ENCODE data around the gene KCNK17.
"Not testable (repeated sequence)": the region's sequence is repeated elsewhere in the genome, so short reads cannot be mapped to it uniquely, and the experiment has no call there.

KCNK17 gene

DNA sequence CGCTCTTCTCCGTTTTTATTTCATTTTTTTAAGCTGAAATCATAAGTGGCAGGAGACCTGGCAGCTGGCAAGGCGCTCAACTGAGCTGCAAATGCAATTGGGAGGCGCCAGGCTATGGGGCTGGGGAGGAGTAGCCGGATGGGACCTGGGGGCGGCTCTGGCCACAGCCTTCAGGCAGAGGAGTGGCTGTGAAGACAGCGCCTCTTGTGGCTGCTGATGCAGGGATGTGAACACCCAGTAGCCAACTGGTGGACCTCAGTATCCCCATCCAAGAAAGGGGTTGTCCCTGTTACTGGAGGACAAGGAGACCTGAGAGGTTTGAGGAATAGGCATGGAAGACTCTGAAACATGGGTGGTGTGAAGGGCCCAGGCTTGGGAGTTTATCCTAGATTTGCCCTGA lies 12.6 kb downstream of the KCNK17 start:
- no peak for DNase-seq

DNA sequence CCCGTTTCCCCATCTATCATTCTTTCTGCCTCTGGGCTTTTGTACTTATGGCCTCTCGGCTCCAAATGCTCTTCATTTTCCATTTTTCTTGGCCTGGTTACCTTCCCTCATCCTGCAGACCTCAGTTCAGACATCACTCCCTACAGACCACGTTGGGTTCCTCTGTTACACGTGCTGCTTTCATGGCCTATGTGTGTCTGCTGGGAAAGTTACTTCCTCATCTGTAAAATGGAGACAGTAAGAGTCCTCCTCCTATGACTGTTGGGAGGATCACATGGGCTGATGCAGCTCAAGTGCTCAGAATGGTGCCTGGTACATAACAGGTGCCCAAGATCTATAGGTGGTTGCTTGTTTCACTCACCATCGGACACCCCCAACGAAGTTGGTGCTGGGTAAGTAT lies 13.5 kb downstream of the KCNK17 start:
- DNase-seq, result no peak

DNA sequence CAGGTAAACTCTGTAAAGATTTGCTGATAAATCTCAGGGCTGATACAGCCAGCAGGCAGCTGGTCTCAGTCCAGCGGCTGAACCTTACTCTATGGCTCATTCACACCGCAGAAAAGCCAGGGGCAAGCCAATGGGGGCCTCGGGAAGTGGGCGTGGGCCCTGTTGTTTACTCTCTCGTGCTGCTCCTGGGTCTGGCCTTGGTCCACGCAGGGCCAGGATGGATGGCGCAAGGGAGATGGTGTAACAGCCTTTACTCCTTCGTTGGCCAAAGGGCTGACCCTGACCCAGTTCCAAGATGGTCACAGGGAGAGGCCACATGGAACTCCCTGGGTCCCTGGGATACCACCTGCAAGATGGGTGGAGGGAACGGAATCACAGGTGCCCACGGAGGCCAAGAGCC lies 16.2 kb downstream of the KCNK17 start:
- DNase-seq, result no peak

DNA sequence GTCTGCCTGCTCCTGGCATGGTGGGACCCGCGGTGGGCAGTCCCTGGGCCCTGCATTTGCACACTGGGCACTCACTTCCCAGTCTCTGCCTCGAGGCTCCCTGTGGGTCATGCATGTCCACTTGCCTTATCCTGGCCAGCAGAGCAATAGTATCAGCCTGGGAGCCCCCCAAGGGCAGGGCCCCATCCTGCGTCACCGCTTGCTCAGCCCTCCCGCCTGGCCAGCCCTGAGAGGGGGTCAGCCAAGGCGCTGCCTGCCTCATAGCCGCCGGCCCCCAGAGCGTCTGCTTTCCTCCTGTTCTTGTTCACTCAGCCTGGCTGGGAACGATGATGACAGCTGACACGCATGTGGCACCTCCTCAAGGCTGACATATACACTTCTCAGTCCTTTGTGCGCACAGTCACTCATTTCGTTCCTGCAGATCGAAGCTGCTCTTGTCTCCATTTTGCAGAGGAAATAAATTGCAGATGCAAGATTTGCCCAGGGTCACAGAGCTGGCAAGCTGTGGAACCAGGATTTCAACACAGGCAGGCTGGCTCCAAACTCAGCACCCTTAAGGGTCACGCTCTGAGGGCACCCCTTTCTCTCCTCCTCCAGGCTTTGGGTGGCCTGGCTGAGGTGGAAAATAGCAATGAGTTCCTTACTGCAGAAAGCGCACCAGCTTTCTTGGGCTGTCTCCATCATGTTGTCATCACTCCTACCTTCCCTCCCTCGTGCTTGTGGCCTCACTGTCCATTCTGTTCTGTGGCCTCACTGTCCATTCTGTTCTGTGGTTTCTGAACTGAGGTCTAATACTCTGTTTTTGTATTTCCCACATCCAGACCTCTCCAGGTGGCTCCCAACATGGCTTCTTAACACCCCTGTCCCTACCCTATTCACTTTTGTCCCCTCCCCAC lies 17.2 kb downstream of the KCNK17 start:
- DNase-seq, result no peak

DNA sequence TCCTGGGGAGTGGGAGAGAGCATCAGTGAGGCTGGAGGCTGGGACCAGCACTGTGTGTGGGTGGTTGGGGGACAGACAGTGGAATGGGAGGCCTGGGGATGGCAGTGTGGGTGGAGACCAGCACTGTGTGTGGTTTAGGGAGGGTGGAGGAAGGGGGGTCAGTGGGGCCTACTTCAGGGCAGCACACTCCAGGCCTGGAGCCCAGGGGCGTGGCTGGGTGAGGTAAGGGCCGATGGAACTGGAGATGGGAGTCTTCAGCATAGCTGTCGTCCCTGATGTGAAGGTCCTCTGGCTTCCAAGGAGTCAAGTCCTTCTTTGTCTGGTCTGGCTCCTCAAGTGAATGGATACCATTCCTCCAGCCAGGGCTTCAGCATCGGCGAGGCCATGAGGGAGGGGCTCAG lies 18.6 kb downstream of the KCNK17 start:
- DNase-seq, result no peak

DNA sequence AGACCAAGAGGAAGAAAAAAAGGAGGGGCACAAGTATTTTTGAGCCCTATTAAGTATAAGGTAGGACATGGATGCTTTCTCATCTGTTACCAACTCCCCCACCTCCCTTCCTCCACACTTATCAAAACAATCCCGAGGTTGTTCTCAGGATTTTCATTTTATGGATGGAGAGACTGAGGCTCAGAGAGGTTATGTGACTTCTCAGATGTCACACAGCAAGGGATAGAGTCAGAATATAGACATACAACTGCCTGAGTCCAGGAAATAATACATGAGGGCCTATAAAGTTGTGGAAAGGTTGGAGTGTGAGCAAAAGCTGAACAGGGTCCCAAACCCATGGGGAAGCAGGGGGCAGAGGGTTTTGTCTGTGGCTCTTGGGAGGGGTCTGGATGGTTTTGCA lies 19.3 kb downstream of the KCNK17 start:
- no peak for DNase-seq

DNA sequence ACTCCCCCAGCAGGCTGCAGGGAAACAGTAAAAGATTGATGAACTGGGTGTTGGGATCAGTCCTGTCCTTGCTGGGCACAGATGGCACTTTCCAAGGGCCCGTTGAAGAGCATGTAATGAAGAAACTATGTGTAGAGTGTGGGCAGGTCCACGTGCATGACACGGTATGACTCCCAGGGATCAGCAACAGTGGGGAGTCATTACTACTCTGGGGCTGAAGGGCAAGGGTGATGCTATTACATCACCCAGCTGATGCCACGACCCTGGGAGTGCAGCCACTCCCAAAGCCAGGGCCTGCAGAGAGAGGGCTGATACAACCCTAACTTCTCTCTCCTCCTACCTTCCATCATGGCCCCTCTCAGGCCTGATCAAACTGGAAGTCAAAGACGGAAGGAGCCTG lies 20.1 kb downstream of the KCNK17 start:
- DNase-seq, result no peak

DNA sequence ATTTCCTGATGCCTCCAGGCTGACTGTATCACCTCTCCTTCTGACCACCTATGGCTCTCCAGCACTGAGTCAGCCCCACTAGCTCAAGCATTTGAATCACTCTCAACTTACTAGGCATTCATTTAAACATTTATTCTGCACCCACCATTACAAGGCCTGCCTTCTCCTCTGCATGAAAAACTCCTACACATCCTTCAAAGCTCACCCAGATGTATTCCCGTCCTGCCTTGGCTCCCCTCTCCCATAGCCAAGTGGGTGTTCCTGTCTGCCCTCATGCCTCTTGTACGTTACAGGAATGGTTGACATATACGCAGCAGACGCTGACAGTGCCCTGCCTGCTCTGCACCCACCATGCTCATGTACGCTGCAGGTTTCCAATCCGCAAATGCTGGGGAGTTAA lies 21.6 kb downstream of the KCNK17 start:
- DNase-seq, result no peak

DNA sequence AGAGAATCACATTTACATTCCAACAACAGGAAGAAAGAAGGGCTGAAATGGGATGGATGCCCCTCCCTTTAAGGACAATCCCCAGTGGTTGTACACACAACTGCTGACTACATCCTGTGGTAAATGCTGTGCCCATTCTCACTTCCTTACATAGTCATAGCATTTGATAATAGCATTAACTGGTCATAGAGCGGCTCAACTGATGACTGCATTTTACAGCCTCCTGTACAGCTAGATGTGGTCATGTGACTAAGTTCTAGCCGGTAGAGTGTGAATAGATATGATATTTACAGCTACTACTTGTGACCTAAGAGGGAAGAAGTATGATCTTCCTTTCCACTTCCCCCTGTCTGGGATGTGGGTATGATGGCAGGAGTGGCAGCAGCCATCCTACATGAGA lies 24.7 kb downstream of the KCNK17 start:
- DNase-seq, result no peak

DNA sequence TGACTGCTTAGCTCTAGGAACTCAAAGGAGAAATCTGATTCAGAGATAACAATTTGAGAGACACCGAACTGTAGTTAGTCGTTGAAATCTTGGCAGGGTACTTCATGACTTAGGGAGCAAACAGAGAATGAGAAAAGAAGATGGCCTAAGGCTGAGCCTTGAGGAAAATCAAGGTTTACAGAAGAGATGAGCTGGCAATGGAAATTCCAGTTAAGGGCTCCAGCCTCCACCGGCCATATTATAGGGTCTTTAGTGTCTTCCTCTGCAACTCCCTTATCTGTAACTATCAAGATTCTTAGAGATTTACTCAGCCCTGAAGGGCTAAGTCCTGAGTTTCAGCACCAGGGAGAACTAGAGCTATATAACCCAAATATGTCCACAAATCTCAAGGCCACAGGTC lies 26.6 kb downstream of the KCNK17 start:
- no peak for DNase-seq

DNA sequence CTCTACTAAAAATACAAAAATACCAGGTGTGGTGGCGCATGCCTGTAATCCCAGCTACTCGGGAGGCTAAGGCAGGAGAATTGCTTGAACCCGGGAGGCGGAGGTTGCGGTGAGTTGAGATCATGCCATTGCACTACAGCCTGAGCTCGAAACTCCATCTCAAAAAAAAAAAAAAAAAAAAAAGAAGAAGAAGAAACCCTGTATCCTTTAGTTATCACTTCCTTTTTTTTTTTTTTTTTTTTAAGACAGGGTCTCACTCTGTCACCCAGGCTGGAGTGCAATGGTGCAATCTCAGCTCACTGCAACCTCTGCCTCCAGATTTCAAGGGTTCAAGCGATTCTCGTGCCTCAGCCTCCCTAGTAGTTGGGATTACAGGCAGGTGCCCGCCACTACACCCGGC lies 27.6 kb downstream of the KCNK17 start:
- DNase-seq, result not testable (repeated sequence)

DNA sequence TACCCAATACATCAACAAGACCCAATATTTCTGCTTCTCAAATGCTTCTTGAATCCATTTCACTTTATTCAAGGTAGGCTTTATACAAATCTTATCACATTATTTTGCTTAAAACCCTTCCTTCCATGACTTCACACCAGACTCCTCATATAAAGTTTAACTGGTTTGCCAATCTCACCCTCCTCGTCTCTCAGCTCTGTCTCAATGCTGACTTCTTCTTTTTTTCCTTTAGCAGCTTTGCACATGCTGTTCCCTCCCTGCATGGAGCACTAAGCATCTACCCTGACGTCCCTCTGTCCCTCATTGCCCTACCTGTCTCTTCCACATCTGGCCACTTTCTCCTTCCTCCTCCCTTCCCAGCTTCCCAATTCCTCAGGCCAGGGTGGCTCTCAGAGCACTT lies 31.4 kb downstream of the KCNK17 start:
- DNase-seq, result no peak

DNA sequence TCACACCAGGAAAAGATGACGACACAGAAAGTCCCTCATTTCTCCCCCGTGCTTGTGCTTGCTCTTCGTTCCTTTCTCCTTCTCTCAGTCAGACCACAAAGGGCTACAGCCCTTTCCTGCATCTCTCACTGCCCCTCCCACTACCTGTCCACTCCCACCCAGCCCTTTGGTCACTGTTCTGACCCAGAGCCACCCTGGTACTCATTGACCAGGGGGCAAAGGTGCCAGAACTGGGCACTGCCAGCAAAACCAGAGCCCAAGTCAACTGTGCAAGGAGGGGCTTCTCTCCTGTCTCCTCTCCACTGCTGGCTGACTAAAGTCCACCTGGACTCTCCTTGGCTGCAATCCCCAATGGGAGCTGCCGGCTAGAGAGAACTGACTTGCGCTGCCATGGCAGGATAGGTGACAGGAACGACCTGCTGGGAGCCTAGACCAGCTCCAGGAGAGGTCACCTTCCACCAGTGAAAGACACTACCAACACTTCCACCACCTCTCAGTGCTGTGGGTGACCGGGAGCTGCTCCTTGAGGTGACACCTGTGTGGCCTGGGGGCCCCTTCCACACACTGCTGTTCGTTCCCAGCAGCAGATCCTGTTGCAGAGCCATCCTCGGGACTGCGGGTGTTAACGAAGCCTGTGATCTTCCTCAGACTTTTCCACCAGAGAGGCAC lies 32.8 kb downstream of the KCNK17 start:
- DNase-seq, result no peak

DNA sequence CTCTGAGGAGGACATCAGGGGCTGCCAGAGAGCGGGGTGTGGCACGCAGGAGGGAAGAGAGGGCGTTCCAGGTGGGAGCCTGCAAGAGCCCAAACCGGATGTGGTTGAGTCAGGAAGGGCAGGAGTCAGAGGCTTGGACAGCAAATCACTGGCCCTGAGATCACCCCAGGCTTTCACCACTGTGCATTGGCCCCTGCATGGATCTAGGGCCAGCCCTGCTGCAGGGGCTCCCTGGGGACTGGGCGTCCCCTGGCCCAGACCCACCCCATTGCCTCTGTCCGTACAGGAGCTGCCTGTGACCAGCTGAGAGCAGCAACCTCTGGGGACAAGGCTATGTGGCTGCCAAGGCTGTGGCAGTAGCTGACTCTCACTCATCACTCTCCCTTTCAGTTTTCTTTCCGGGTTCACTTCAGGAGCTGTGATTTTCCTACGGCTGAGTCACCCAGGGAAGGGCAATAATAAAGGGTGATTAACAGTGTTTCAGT lies 33.9 kb downstream of the KCNK17 start:
- no peak for DNase-seq

DNA sequence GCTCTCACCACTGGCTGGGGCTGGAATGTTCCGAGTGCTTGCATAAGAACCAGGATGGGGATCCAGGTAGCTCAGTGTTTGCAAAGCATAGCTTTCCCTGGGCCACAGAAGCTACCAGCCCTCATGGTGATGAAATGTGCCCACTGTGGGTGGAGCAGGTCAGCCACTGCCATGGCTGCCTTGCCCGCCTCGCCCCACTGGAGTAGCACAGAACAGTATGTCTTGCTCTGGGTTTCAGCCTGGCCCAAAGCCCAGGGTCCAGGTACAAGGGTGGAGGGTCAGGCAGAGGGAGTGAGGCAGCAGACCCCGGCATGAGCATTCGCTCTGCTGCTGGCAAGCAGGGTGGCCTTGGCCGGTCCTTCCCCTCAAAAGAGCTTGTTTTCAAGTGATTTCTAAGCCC lies 34.7 kb downstream of the KCNK17 start:
- no peak for DNase-seq

DNA sequence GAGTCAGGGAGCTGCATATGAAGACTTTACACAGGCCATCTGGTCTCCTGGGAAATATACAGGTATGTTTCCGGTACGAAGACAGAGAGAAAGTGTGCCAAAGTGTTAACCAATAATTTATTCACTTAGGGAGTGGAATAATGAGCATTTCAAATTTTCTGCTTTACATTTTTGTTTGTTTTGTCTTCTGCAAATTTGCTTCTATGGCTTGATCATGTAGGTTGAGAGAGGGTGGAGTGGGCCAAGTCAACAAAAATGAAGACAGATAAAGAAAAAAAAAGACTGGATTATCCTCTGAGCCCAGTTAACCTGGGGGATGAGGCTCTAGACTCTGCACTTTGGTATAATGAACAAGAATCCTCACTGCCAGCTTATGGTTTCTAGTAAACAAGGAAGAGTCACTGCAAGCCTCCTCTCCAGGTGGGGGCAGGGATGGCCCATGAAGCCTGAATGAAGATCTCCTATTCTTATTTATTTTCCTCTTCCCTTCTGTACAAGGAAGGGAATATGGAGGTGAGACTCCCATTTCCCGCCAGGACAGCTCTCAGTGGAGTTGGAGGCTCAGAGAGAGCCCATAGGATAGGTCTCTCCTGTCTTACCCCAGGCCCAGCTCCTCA lies 37.7 kb downstream of the KCNK17 start:
- DNase-seq, result no peak

DNA sequence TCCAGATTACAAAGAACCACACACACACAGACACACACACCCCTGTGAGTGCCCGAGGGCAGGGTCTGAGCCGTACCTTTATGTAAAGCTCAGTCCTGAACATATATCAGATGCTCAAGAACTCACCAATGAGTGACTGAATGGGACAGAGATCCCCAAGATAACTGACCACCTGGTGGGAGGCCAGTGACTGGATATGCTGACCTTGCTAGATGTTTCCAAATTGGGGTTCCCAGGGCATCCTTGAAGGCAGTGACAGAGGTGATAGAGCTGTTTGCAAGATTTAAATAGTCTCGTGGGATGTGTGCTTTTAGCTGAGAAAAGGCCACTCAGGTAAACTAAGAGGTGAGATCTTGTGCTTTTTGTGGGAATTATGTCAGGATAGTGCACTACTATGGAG lies 39.3 kb downstream of the KCNK17 start:
- no peak for DNase-seq

DNA sequence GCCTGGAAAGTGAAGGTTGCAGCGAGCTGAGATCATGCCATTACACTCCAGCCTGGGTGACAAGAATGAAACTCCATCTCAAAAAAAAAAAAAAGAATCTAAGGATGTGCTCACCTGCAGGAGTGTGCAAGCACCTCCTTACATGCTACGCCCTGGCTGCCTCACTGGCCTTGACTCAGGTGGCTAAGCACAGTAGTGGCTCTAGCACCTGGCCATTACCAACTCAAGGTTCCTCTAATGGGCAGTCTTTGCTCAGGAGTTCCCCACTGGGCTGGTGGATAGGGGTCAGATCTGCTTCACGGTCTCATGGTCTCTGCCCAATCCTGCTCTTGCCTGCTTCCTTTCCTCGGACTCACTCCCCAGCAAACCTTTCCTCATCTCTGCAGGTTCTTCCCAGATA lies 39.7 kb downstream of the KCNK17 start:
- no peak for DNase-seq

DNA sequence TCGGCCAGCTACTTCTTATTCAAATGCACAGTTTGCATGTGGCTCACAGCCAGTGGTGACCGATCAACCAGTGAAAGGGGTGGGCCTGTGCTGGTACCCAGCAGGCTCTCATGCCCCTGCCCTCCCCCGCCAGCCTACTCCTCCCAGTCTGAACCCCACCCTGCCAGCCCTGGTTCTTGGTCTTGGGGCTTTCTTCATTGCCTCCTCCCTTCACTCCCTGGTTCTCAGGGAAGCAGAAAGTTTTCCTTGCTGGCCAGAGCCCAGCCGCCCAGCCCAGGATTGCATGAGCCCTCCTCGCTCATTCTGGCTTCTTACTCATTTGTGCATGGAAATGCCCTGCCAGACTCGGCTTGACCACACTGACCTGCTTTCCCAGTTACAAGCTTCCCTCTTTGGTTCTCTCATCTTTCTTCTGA lies 40.8 kb downstream of the KCNK17 start:
- DNase-seq, result no peak

DNA sequence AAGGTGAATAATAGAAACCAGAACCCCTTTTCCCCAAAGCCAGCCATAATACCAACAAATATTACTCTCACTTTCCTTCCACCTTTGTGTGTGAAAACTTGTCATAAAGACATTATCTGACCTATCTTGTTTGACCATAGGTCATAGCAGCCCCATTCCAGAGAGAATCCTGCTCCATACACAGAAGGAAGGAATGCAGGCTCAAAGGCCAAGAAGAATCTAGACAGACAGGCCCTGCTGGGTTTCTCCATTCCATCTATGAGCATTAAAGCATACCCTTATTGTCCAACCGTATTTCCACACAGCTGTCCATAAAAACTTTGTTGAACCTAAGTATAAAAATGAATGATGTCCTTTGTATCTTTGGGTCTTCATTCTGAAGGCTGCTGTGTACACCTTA lies 44.3 kb downstream of the KCNK17 start:
- DNase-seq, result no peak

DNA sequence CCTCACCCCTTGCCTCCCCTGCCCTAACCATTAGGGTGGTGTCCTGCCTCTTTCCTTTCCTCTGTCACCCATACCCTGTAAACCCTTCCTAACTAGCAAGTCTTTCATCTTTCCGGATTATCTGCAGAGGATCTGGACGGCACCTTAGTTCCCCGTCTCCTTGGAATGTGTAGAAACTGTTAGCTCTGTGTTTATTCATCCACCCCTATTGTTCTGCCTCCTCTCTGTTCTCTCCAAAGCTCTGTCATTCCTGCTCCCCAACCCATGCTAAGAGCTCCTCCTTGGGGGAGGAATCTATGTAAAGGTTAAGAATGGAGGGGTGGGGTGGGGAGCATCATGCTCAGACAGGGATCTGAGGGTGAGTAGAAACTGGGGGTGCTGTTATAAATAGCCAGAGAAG lies 45.5 kb downstream of the KCNK17 start:
- DNase-seq, result no peak

DNA sequence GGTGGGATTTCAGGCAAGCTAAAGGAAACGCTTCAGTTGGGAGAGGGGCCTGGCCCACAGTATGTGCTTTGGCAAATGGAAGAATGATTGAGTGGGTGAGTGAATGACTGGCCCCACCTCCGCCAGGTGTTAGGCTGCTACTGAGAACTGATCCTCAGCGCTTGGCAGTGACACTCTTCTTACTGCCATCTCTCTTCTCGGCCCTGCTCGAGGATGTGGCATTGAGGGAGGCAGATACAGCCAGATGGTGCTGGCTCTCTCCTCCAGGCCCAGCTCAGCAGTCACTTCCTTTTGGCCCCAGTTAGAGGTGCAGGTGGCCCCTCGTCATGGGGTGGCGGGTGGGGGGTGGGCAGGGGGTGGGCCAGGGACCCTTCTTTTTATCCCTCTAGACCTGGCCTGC lies 46.0 kb downstream of the KCNK17 start:
- no peak for DNase-seq

DNA sequence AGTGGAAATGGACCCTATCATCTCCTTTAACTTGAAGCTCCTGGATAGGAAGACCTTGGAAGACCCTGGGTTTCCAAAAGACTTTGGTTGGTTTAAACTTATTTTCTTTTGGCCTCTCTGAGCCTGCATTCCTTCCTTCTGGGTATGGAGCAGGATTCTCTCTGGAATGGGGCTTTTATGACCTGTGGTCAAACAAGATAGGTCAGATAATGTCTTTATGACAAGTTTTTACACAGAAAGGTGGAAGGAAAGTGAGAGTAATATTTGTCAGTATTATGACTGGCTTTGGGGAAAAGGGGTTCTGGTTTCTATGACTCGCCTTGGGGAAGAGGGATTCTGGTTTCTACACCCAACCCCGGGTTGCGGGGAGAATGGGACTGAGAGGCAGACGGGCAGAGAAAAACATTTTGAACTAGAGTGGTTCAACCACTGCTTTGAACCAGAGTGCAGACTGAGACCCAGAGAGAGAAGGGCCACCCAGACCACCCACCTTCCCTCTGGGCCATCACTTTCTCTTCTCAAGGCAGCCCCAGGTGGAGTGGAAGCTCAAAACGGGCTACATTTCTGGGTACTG lies 47.4 kb downstream of the KCNK17 start:
- DNase-seq, result no peak

DNA sequence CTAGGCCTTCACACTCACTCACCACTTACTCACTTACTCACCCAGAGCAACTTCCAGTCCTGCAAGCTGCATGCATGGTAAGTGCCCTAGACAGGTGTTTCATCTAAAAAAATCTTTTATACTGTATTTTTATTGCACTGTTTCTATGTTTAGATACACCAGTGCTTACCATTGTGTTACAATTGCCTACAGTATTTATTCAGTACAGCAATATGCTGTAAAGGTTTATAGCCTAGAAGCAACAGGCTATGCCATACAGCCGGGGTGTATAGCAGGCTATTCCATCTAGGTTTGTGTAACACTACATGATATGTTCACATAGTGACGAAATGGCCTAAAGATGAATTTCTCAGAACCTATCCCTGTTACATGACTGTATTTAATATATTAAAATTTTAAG lies 47.8 kb downstream of the KCNK17 start:
- no peak for DNase-seq
